Heart left ventricle (tissue), 13 donors: ENCODE results near the gene KAT8.

Source experiments
- POLR2A ChIP-seq, 2 donors: fragments of 450-650 bp; IDR thresholded peaks; one replicate each; pipeline ENCODE4 v1.6.1; 2017; ENCODE audit warnings: antibody characterized with exemption in 2 of 2, mild to moderate bottlenecking in 2 of 2, moderate library complexity in 2 of 2
- TF ChIP-seq, protein P1 (sequence below), 12 donors: fragments of 200-600 bp; sonication (generic) in 4 of 12; IDR thresholded peaks; one replicate each; pipeline versions ENCODE4 v1.5.0 to v1.8.0; 2018 to 2022; ENCODE audit warnings: antibody characterized with exemption in 12 of 12, mild to moderate bottlenecking in 5 of 12
- donor health status: ischemic (EF 13 %, LVEDD 7.1; RV severe dilation, severe dysfunction).
- donor health status: DM: no; HTN: yes; CAD: no.
- donor health status: DM: no; HTN: no; CAD: no.
- donor health status: ischemic (EF 25% LVEDD 6.9; RV normal size, moderate dysfunction).
- donor health status: ischemic (EF 25% LVEDD 5.7; RV mildly dilated, moderate dysfunction).
- donor health status: ischemic (EF 35%, LVEDD 5.7; RV mildly dilated, moderate dysfunction).
- donor health status: nonischemic (EF 11% LVEDD 7.7; RV severe dilation, severe dysfunction).
- donor health status: DM: yes; HTN: yes; CAD: no.
- donor health status: PGD.
- donor health status: ischemic (EF 29% LVEDD 5.4; RV normal size, mild dysfunction).
- donor health status: nonischemic (EF 23%, LVEDD 6.1; RV moderate dilation, normal function).

DNA sequence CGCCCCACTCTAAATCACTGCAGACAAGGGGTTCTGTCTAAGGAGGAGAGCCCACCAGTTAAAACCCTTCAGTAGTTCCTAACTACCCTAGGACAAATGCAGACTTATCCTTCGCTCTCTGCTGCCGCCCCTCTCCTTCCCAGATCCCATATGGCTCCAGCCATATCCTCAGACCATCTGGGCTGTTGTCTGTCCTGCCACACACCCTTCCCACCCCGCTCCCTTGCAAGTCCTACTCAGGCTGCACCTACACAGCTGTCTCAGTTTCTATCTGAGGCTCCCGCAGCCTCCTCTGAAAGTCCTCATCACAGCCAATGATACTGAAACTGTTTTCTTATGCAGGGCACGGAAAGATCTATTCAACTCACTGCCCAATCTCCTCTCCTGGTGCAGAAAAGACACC, 10.0 kb upstream of the KAT8 start:
- TF ChIP-seq POLR2A (IDR thresholded peaks at IDR 0.05) = no peak
- TF ChIP-seq, protein P1, sequence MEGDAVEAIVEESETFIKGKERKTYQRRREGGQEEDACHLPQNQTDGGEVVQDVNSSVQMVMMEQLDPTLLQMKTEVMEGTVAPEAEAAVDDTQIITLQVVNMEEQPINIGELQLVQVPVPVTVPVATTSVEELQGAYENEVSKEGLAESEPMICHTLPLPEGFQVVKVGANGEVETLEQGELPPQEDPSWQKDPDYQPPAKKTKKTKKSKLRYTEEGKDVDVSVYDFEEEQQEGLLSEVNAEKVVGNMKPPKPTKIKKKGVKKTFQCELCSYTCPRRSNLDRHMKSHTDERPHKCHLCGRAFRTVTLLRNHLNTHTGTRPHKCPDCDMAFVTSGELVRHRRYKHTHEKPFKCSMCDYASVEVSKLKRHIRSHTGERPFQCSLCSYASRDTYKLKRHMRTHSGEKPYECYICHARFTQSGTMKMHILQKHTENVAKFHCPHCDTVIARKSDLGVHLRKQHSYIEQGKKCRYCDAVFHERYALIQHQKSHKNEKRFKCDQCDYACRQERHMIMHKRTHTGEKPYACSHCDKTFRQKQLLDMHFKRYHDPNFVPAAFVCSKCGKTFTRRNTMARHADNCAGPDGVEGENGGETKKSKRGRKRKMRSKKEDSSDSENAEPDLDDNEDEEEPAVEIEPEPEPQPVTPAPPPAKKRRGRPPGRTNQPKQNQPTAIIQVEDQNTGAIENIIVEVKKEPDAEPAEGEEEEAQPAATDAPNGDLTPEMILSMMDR (IDR thresholded peaks at IDR 0.05) = no peak
